ACC112 (cell line): ENCODE data around the gene TLCD5.

Experiments used
- H2AFZ ChIP-seq: fragments of 200-600 bp; sonication (generic); one replicate; pipeline ENCODE4 v1.6.0; 2017; ENCODE audit warnings: antibody characterized with exemption, low read length; ENCODE audit not compliant: unreplicated experiment
- H3K27ac ChIP-seq: fragments of 200-600 bp; sonication (generic); 2 replicates; pipeline ENCODE4 v1.5.1; 2014; ENCODE audit warnings: low read depth, mild to moderate bottlenecking, antibody characterized with exemption, low read length, moderate library complexity
- H3K27me3 ChIP-seq: fragments of 200-600 bp; sonication (generic); 2 replicates; pipeline ENCODE4 v1.6.1; 2014; ENCODE audit warnings: mild to moderate bottlenecking, antibody characterized with exemption, low read length, moderate library complexity, mixed read lengths; ENCODE audit not compliant: insufficient read depth
- H3K36me3 ChIP-seq: fragments of 200-600 bp; sonication (generic); 2 replicates; pipeline ENCODE4 v1.6.1; 2016; ENCODE audit warnings: mild to moderate bottlenecking, antibody characterized with exemption, low read length, moderate library complexity, mixed read lengths; ENCODE audit not compliant: insufficient read depth
- H3K4me1 ChIP-seq: fragments of 200-600 bp; sonication (generic); one replicate; pipeline ENCODE4 v1.6.1; 2016; ENCODE audit warnings: low read length, mixed read lengths; ENCODE audit not compliant: insufficient read depth, unreplicated experiment, control insufficient read depth
- H3K4me3 ChIP-seq: fragments of 200-600 bp; sonication (generic); 2 replicates; pipeline ENCODE4 v1.5.1; 2014; ENCODE audit warnings: mild to moderate bottlenecking, low read depth, low read length
- H3K79me2 ChIP-seq: fragments of 200-600 bp; sonication (generic); one replicate; pipeline ENCODE4 v1.6.0; 2016; ENCODE audit warnings: low read length; ENCODE audit not compliant: control insufficient read depth, unreplicated experiment, insufficient read depth

Gene TLCD5

DNA sequence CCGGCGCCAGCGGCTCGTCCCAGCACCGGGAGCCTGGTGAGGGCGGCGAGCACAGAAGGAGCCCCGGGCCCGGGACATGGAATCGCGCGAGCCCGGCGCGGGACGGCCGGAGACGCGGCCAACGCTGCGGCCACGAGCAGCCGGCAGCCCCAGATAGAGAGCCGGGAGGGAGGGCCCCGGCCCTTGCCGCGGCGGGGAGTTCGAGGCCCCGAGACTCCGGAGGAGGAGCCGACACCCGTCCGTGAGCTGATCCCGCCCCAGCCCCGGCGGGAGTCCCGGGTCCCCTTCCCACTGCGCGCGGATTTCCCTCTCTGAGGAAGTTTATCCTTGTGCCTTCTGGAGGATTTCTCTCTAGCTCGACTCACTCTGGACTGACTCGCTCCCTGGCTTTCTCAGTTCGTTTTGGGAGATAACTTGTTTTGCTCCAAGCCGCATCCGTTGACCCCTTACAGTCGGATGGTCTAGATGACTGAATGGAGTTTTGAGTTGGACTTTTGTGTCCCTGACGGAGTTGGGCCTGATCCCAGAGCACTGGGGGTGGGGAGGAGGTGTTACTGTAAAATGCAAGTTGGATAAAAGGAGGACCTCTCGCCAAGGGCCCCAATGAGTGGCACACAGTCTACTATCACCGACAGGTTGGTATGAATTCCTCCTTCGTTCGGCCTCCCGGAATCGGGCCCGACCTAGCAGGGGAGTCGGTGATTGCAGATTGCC is 11.7 kb downstream of the TLCD5 start:
- H3K4me3 ChIP-seq = peak overlapping the region; percentile 97
- H3K27me3 ChIP-seq = no peaks in the 10 kb centered on the region
- peaks cover 34% of the 10 kb centered on the region for H3K4me1 ChIP-seq
- peak overlapping the region; percentile 56 for H2AFZ ChIP-seq
- H3K79me2 ChIP-seq = peaks cover 52% of the 10 kb centered on the region
- peak overlapping the region; percentile 74 for H3K27ac ChIP-seq
- H3K36me3 ChIP-seq = no peaks in the 10 kb centered on the region

DNA sequence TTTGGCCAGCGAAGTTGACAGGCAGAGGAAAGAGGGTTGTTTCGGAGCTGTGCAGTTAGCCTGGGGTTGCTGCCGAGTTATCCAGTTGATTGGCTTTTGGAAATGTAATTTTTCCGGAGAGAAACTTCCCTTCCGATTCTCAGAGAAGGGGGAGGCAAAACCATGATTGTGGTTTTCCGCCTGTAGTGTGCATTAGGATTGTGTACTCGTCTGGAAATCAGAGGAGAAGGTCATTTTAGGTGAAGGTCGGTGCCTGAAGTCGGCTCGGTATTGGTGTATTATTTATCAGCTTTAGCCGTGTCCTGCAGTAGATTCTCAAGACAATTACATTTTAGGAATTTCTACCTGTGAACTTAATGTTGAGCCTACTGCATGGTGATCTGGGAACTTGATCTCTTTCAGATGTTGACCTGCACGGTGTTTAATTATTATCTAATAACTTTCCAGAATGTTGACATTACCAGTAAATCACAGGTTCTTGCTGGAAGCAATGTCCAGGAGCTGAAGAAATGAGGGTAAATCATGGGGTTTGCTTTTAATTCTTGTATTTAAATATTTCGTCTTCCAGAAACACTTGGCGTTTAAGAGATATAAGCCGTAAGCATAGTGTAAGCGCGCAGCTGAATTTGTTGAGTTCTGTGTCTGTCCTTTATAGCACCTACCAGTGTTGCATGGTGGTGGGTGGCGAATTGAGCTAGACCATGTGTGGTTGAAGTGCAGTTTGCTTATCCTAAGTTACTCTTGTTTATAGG is 12.4 kb downstream of the TLCD5 start:
- Histone ChIP-seq H2AFZ (peak overlapping the region; percentile 56), H3K27ac (peak overlapping the region; percentile 74), H3K79me2 (peaks cover 60% of the 10 kb centered on the region)

DNA sequence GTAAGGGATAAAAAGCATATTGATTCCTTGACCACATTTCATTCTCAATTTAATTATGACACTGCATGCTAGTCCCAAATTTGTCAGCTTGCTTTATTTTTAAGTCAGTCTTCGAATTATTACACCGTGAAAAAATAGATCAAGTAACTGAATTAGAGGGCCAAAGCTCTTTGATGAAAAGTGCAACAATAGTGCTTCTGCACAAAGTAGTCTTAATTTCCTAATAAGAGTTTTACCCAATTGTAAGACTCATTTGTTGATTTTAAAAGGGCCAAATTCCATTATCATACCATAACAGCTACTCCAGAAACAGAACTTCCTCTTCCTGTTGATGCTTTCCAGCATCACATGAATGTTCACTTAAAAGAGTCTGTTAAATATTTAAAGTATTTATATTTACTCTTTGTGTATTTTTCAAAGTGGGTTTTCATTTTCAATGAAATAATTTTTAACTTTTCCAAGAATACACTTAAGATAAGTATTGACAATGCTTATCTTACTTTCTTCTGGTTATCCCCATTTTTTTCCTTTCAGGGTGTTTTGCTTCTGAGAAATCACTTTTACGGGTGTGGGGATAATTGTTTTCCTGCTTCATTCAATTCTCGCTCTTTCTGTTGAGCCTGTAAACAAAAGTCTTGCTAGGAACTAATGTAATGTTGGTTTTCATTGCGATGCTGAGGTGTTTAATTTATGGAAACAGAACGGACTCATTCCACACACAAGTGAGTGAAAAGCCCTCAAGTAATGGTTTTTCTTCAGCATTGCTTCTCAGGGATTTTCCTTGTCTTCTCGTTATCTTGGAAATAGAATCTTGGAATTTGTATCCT is 13.2 kb downstream of the TLCD5 start:
- H2AFZ ChIP-seq = no peak overlapping the region
- peaks cover 21% of the 10 kb centered on the region for H3K4me1 ChIP-seq
- H3K27ac ChIP-seq = peak overlapping the region; percentile 10; the same call in 1 of the 2 replicates

More for the DNA sequence above, 12.4 kb downstream of the TLCD5 start:
- Histone ChIP-seq H3K4me1 (peaks cover 27% of the 10 kb centered on the region), H3K27me3 (no peaks in the 10 kb centered on the region), H3K36me3 (no peaks in the 10 kb centered on the region), H3K4me3 (peak overlapping the region; percentile 97)

DNA sequence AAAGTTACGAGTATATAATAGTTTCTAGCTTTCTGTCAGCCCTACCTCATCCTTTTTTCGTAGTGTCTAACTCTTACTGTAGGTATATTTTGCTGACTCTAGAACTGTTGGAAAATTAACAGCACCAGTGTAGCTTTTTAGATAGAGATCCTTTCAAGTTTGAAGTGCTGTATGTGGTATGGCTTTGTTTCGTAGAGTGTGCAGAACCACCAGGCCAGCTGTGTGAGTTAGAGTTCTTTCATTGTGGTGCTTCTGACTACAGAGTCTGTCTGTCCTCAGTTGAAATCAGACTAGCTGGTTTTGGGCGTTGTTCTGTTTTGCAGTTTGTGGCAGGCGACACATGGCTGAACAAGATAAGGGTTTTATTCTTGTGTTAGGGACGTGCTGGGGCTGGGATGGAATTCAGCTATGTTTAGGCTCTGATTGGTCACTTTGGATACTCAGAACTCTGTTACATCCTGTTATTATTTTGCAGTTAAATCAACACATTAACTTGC is 14.3 kb downstream of the TLCD5 start:
- Histone ChIP-seq H3K27ac (peak overlapping the region; percentile 18), H2AFZ (no peak overlapping the region), H3K4me3 (peak overlapping the region; percentile 97), H3K27me3 (no peaks in the 10 kb centered on the region), H3K4me1 (peaks cover 26% of the 10 kb centered on the region), H3K36me3 (no peaks in the 10 kb centered on the region; the same call in 1 of the 2 replicates), H3K79me2 (peaks cover 79% of the 10 kb centered on the region)

More for the DNA sequence above, 13.2 kb downstream of the TLCD5 start:
- H3K27me3 ChIP-seq = no peaks in the 10 kb centered on the region
- H3K36me3 ChIP-seq = no peaks in the 10 kb centered on the region; the same call in 1 of the 2 replicates
- H3K79me2 ChIP-seq = peaks cover 68% of the 10 kb centered on the region
- peak overlapping the region; percentile 97 for H3K4me3 ChIP-seq

DNA sequence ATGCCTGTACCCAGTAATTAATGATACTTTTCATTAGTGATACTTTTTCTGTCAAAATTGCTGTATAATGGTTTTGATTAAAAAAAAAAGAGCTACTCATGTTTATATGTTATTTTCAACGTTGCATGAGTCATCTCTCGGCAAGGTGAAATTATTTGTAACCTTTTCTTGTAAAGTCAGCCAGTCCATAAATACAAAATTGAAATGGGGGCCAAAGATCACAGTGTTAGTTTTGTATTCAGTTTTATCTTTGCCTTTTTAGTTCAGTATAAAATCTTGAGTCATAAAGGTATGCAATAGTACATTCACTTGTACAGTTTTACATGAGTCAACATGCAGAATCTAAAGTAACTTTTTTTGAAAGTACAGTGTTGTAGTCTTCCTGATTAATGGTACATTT is 15.4 kb downstream of the TLCD5 start:
- Histone ChIP-seq H3K4me3 (peak overlapping the region; percentile 97), H3K27me3 (no peaks in the 10 kb centered on the region), H3K4me1 (peaks cover 32% of the 10 kb centered on the region), H3K79me2 (peaks cover 88% of the 10 kb centered on the region), H2AFZ (no peak overlapping the region), H3K27ac (peak overlapping the region; percentile 18), H3K36me3 (no peaks in the 10 kb centered on the region; the same call in 1 of the 2 replicates)

DNA sequence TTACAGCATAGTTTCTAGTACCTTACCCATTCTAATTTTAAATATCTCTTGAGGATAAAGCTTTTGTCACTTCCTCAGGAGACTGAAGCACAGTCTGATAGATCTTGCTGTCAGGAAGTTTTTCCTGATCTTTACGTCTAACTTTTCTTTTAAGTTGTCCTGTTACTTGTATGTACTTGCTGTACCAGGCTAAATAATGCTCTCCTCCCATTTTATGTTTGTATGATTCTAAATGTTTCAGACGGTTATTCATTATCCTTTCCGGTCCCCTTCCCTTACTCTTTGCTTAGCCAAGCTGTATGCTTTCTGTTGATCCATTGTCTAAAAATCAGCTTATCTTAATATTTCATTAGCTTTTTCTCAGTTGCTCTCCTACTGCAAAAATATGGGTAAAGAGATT is 17.1 kb downstream of the TLCD5 start:
- Histone ChIP-seq H3K36me3 (no peaks in the 10 kb centered on the region; the same call in 1 of the 2 replicates), H2AFZ (no peak overlapping the region), H3K4me3 (no peak overlapping the region), H3K27ac (no peak overlapping the region), H3K4me1 (peaks cover 43% of the 10 kb centered on the region), H3K27me3 (no peaks in the 10 kb centered on the region), H3K79me2 (peaks cover 97% of the 10 kb centered on the region)

DNA sequence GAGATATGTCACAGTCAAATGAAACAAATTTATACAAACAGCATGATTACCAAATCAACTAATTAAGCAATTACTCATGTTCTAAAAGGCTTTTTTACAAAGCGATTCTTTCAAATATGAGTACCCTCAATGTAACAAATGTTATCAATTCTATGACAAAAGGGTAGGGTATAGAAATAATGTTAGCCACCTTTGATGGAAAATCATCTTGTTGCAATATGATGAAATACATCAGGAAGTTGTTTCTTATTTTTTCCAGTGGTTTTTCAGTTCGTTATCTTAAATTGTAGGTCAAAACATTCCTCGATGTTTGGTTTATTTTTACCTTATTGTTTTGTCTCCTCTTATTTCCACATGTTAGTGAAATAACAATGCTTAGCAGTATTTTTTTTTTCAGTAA is 17.6 kb downstream of the TLCD5 start:
- Histone ChIP-seq H2AFZ (no peak overlapping the region), H3K4me3 (no peak overlapping the region), H3K4me1 (peaks cover 48% of the 10 kb centered on the region), H3K36me3 (no peaks in the 10 kb centered on the region; the same call in 1 of the 2 replicates), H3K27ac (no peak overlapping the region), H3K79me2 (peaks cover 97% of the 10 kb centered on the region), H3K27me3 (no peaks in the 10 kb centered on the region)

DNA sequence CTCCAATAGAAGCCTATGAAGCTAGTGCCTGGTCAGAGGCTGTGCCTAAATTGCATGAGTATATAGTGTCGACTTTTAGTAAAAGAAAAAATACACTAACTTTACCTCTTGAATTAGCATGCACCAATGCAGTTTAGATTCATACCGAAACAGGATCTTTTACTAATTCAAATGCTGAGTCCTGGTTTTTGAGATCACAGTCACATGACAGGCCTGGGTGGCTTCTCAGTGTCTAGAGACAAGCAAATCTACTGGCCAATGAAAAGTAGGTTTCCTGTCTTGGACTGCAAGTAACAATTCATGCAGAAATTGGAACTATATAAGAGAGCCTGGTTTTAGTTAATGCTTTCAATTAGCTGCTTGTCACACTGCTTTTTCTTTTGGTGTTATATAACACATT is 18.3 kb downstream of the TLCD5 start:
- no peaks in the 10 kb centered on the region; the same call in 1 of the 2 replicates for H3K36me3 ChIP-seq
- no peak overlapping the region for H3K27ac ChIP-seq
- no peak overlapping the region for H2AFZ ChIP-seq
- H3K27me3 ChIP-seq = no peaks in the 10 kb centered on the region
- no peak overlapping the region for H3K4me3 ChIP-seq
- peaks cover 48% of the 10 kb centered on the region for H3K4me1 ChIP-seq
- H3K79me2 ChIP-seq = peaks cover 96% of the 10 kb centered on the region

DNA sequence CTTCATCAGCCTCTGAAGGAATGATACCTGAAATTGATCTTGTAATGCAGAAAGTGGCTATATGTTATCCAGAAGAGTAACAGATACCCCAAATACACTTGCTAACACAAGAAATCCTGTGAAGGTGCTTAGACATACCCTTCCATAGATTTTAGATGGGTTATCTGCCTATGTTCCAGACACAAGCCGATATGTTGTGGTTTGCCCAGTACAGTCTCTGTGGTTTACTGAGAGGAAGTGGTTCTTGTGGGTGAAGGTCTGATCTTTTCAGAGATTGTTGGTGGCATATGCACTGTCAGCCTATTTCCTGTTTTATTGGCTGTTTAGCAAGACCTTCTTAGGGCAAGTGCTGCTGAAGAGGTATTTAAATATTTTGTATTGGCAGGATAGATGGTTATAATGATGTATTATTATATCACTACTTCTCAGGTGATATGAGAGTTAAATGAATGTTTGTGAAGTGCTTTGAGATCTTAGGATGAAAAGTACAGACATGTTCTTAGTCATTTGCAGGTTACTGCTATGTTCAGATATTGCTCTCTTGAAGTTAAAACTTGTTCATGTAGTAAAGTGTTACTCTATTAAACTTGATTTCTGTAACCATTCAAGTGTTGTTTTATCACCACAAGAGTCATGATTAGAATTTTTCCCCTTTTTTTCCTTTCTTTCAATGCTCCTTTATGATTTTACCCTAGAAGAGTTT is 19.4 kb downstream of the TLCD5 start:
- H2AFZ ChIP-seq = no peak overlapping the region
- H3K4me3 ChIP-seq = 0 out of 2 replicates have a peak overlapping the region, but pooled peaks have one; percentile 4
- no peaks in the 10 kb centered on the region for H3K27me3 ChIP-seq
- H3K79me2 ChIP-seq = peaks cover 95% of the 10 kb centered on the region
- no peaks in the 10 kb centered on the region; the same call in 1 of the 2 replicates for H3K36me3 ChIP-seq
- no peak overlapping the region for H3K27ac ChIP-seq
- peaks cover 48% of the 10 kb centered on the region for H3K4me1 ChIP-seq
